GM23338 (cell line): Measurements from ENCODE around the gene ATP8B4. TPM values are rescaled to one million over a fixed set of nuclear protein-coding genes. Genes with fewer than 3 reads are reported as not detected.

Source experiments
- ATAC-seq: fragments of 200-7000 bp; cut with Tn5 transposase; 3 replicates; pipeline ENCODE4 v1.9.1; 2020
- DNase-seq: peaks from one replicate; pipeline ENCODE4 v3.0.0-alpha.2; 2015; ENCODE audit warnings: low spot score
- H2AFZ ChIP-seq: fragments of 200-600 bp; sonication (generic); 2 replicates; pipeline ENCODE4 v1.8.0; 2016; ENCODE audit warnings: antibody characterized with exemption, mild to moderate bottlenecking, moderate library complexity
- H3F3A ChIP-seq: fragments of 200-600 bp; sonication (generic); replicated peaks from 2 replicates; pipeline ENCODE4 v1.8.0; 2017; ENCODE audit warnings: antibody characterized with exemption, mixed run types, low read depth
- H3K27ac ChIP-seq: fragments of 200-600 bp; sonication (generic); 2 replicates; pipeline ENCODE4 v1.6.1; 2016; ENCODE audit warnings: low read depth
- H3K27me3 ChIP-seq: fragments of 200-600 bp; sonication (generic); 2 replicates; pipeline ENCODE4 v1.8.0; 2016; ENCODE audit warnings: mild to moderate bottlenecking, mixed run types, moderate library complexity; ENCODE audit not compliant: insufficient read depth
- H3K36me3 ChIP-seq: fragments of 200-600 bp; sonication (generic); 2 replicates; pipeline ENCODE4 v1.8.0; 2016; ENCODE audit warnings: mild to moderate bottlenecking; ENCODE audit not compliant: insufficient read depth
- H3K4me1 ChIP-seq: fragments of 200-600 bp; sonication (generic); 2 replicates; pipeline ENCODE4 v1.8.0; 2016; ENCODE audit warnings: mild to moderate bottlenecking, moderate library complexity; ENCODE audit not compliant: insufficient read depth
- H3K4me2 ChIP-seq: fragments of 200-600 bp; sonication (generic); 2 replicates; pipeline ENCODE4 v1.7.1; 2017; ENCODE audit warnings: mixed run types
- H3K4me3 ChIP-seq: fragments of 200-600 bp; sonication (generic); 2 replicates; pipeline ENCODE4 v1.6.1; 2016; ENCODE audit warnings: mixed run types
- H3K79me2 ChIP-seq: fragments of 200-600 bp; sonication (generic); replicated peaks from 2 replicates; pipeline ENCODE4 v1.8.0; 2017; ENCODE audit warnings: mild to moderate bottlenecking; ENCODE audit not compliant: insufficient read depth
- H3K9me2 ChIP-seq: fragments of 200-600 bp; sonication (generic); 2 replicates; pipeline ENCODE4 v1.8.0; 2017; ENCODE audit not compliant: insufficient read depth
- H4K20me1 ChIP-seq: fragments of 200-600 bp; sonication (generic); replicated peaks from 2 replicates; pipeline ENCODE4 v1.8.0; 2017; ENCODE audit warnings: mild to moderate bottlenecking; ENCODE audit not compliant: insufficient read depth
- H3K27ac Mint-ChIP-seq: 2 replicates; pipeline ENCODE4 v1.8.0; 2020; ENCODE audit warnings: inconsistent platforms, mild to moderate bottlenecking, moderate library complexity, mixed read lengths
- H3K27me3 Mint-ChIP-seq: 3 replicates; pipeline ENCODE4 v1.8.0; 2022; ENCODE audit warnings: low read depth, mild to moderate bottlenecking, moderate library complexity, mixed read lengths, inconsistent platforms; ENCODE audit not compliant: insufficient read depth, poor library complexity
- H3K36me3 Mint-ChIP-seq: 3 replicates; pipeline ENCODE4 v1.8.0; 2021; ENCODE audit warnings: low read depth, mild to moderate bottlenecking, inconsistent platforms, moderate library complexity, mixed read lengths
- H3K4me1 Mint-ChIP-seq: 3 replicates; pipeline ENCODE4 v1.8.0; 2020; ENCODE audit warnings: mild to moderate bottlenecking, inconsistent platforms, mixed read lengths
- H3K4me3 Mint-ChIP-seq: 3 replicates; pipeline ENCODE4 v1.8.0; 2021; ENCODE audit warnings: moderate library complexity, mild to moderate bottlenecking, inconsistent platforms, mixed read lengths
- H3K9me3 Mint-ChIP-seq: 3 replicates; pipeline ENCODE4 v1.8.0; 2020; ENCODE audit warnings: moderate library complexity, mild to moderate bottlenecking, inconsistent platforms, mixed read lengths
- CREB1 ChIP-seq: fragments of 250-450 bp; sonication (Bioruptor Pico); IDR thresholded peaks from 2 replicates; pipeline ENCODE4 v1.5.0; 2020; ENCODE audit warnings: low read depth, mild to moderate bottlenecking, moderate library complexity
- ETS1 ChIP-seq: IDR thresholded peaks from 2 replicates; pipeline ENCODE4 v1.6.1; 2016; ENCODE audit warnings: antibody characterized with exemption
- EZH2 ChIP-seq: fragments of 200-600 bp; sonication (generic); IDR thresholded peaks from one replicate; pipeline ENCODE4 v1.8.0; 2017; ENCODE audit warnings: antibody characterized with exemption, mild to moderate bottlenecking, low read depth; ENCODE audit not compliant: unreplicated experiment
- EZH2phosphoT487 ChIP-seq: fragments of 200-600 bp; sonication (generic); IDR thresholded peaks from one replicate; pipeline ENCODE4 v1.8.1; 2018; ENCODE audit warnings: antibody characterized with exemption; ENCODE audit not compliant: unreplicated experiment
- JUNB ChIP-seq: IDR thresholded peaks from one replicate; pipeline ENCODE4 v1.6.1; 2016; ENCODE audit warnings: antibody characterized with exemption; ENCODE audit not compliant: unreplicated experiment
- NANOG ChIP-seq: IDR thresholded peaks from 2 replicates; pipeline ENCODE4 v1.6.1; 2016; ENCODE audit warnings: antibody characterized with exemption, borderline replicate concordance
- REST ChIP-seq: IDR thresholded peaks from one replicate; pipeline ENCODE4 v1.6.1; 2018; ENCODE audit warnings: antibody characterized with exemption; ENCODE audit not compliant: unreplicated experiment
- ZNF114 ChIP-seq: fragments of 250-450 bp; sonication (Bioruptor Pico); IDR thresholded peaks from 2 replicates; pipeline ENCODE4 v1.5.0; 2020; ENCODE audit warnings: mild to moderate bottlenecking, moderate library complexity
- ZNF331 ChIP-seq: fragments of 250-450 bp; sonication (Bioruptor Pico); IDR thresholded peaks from 2 replicates; pipeline ENCODE4 v1.5.0; 2020; ENCODE audit warnings: low read depth, mild to moderate bottlenecking, moderate library complexity
- polyA plus RNA-seq: library from polyadenylated mRNA; unstranded; fragments of >200 nt; fragmentation: Nextera tagmentation; extraction: Ambion mirVana; gene quantifications from 2 replicates; pipeline ENCODE4 v1.2.1, GENCODE V29; 2016
- total RNA-seq: library from RNA; depleted of rRNA; stranded (reverse); fragments of >200 nt; shearing (Covaris generic); gene quantifications from 2 replicates; pipeline ENCODE4 v1.2.3, GENCODE V29; 2014

The ATP8B4 gene
- total and polyA plus RNA-seq, 2 experiments from 2014 or later: 0.24 TPM; not detected in 1

- H2AFZ ChIP-seq: no peak overlapping the region
- no peak overlapping the region for H3K27ac ChIP-seq
- Mint-ChIP-seq H3K36me3 (no peaks in the 10 kb centered on the region), H3K4me3 (no peak overlapping the region), H3K27me3 (no peaks in the 10 kb centered on the region), H3K9me3 (no peaks in the 10 kb centered on the region), H3K27ac (no peak overlapping the region), H3K4me1 (peaks cover 5% of the 10 kb centered on the region; the same call in 2 of the 3 replicates)
- H3K79me2 ChIP-seq: no peaks in the 10 kb centered on the region
- H3F3A ChIP-seq: no peaks in the 10 kb centered on the region
- no peaks in the 10 kb centered on the region for H3K36me3 ChIP-seq
- no peaks in the 10 kb centered on the region; the same call in 1 of the 2 replicates for H3K4me1 ChIP-seq
- no peaks in the 10 kb centered on the region for H4K20me1 ChIP-seq
- H3K4me2 ChIP-seq: no peak overlapping the region
- ATAC-seq (no peak), DNase-seq (peak; percentile 19)
- H3K9me2 ChIP-seq: no peaks in the 10 kb centered on the region
- no peak overlapping the region for H3K4me3 ChIP-seq
- TF ChIP-seq NANOG (no peak), EZH2 (no peak), REST (no peak), ZNF331 (CRISPR knock-in tag) (no peak), CREB1 (CRISPR knock-in tag) (no peak), EZH2phosphoT487 (no peak)
- no peaks in the 10 kb centered on the region for H3K27me3 ChIP-seq
Observed at GRCh38 chr15:50066202-50066601, 52.8 kb downstream of the ATP8B4 start.

GRCh38 chr15:50065279-50065678 is 53.8 kb downstream of the ATP8B4 start:
- Histone ChIP-seq H3K4me2 (no peak overlapping the region), H3K4me3 (no peak overlapping the region), H3K36me3 (no peaks in the 10 kb centered on the region), H3K9me2 (no peaks in the 10 kb centered on the region), H3K27me3 (no peaks in the 10 kb centered on the region), H4K20me1 (no peaks in the 10 kb centered on the region), H3F3A (no peaks in the 10 kb centered on the region), H3K27ac (no peak overlapping the region), H3K4me1 (peaks cover 6% of the 10 kb centered on the region), H2AFZ (no peak overlapping the region), H3K79me2 (no peaks in the 10 kb centered on the region)
- ATAC-seq (no peak), DNase-seq (no peak)
- H3K27ac Mint-ChIP-seq: no peak overlapping the region
- H3K36me3 Mint-ChIP-seq: no peaks in the 10 kb centered on the region
- peaks cover 14% of the 10 kb centered on the region for H3K4me1 Mint-ChIP-seq
- H3K4me3 Mint-ChIP-seq: no peak overlapping the region
- TF ChIP-seq EZH2phosphoT487 (no peak), ETS1 (no peak), JUNB (no peak), EZH2 (no peak), ZNF114 (CRISPR knock-in tag) (no peak)
- no peaks in the 10 kb centered on the region for H3K9me3 Mint-ChIP-seq
- H3K27me3 Mint-ChIP-seq: no peaks in the 10 kb centered on the region
